Activated CD8-positive, alpha-beta memory T cell treated with anti-CD3 and anti-CD28 coated beads for 36 hours (primary cell): ENCODE results near the gene RGS10. TPM values are rescaled to one million over a fixed set of nuclear protein-coding genes. Genes with fewer than 3 reads are reported as not detected.

ENCODE experiments used
- CTCF ChIA-PET: fragments of 350-600 bp; sonication (Branson Sonifier 250); formaldehyde crosslinking; loops from one replicate; lab custom pipeline; 2021; ENCODE audit warnings: antibody characterized with exemption; lab: Charles Lee
- POLR2A ChIA-PET: fragments of 350-600 bp; sonication (Branson Sonifier 250); formaldehyde crosslinking; loops from one replicate; lab custom pipeline; 2021; ENCODE audit warnings: antibody characterized with exemption; lab: Charles Lee
- total RNA-seq, 2 experiments: library from RNA; stranded (reverse); gene quantifications; one replicate each; pipeline ENCODE4 v1.2.3, GENCODE V29; 2021

Gene RGS10
- total RNA-seq, 2 experiments from 2014 or later, result 150 to 152 TPM

- CTCF ChIA-PET, result interaction anchor here (0.5 to 1.3 kb wide), 3 partner anchors 18 to 120 kb away, joined by 4 read pairs; partner anchors contain the start of gene RGS10
- POLR2A ChIA-PET, result no interaction called here
Observed at GRCh38 chr10:119525116-119525515, 17.4 kb downstream of the RGS10 start.

GRCh38 chr10:119524720-119525070, 17.8 kb downstream of the RGS10 start:
- POLR2A ChIA-PET, result no interaction called here
- CTCF ChIA-PET, result interaction anchor here (0.5 to 1.3 kb wide), 3 partner anchors 18 to 119 kb away, joined by 4 read pairs; partner anchors contain the start of gene RGS10

- ChIA-PET CTCF (interaction anchor here (0.5 to 1.3 kb wide), 3 partner anchors 13 to 43 kb away, joined by 3 to 4 read pairs (median 4); partner anchors contain the start of gene RGS10), POLR2A (no interaction called here)
Observed at GRCh38 chr10:119523895-119524719, 18.4 kb downstream of the RGS10 start.

GRCh38 chr10:119522747-119523426, 19.6 kb downstream of the RGS10 start:
- POLR2A ChIA-PET, result no interaction called here
- CTCF ChIA-PET, result interaction anchor here (0.7 kb wide), 1 partner anchor 90 kb away, joined by 3 read pairs; no protein-coding TSS in a partner anchor

GRCh38 chr10:119521443-119522204, 20.9 kb downstream of the RGS10 start:
- CTCF ChIA-PET, result no interaction called here
- POLR2A ChIA-PET, result no interaction called here

- CTCF ChIA-PET, result interaction anchor here (0.6 kb wide), 1 partner anchor 14 kb away, joined by 4 read pairs; no protein-coding TSS in a partner anchor
- POLR2A ChIA-PET, result no interaction called here
Observed at GRCh38 chr10:119520283-119520682, 22.2 kb downstream of the RGS10 start.

- CTCF ChIA-PET, result interaction anchor here (0.8 to 1.7 kb wide), 3 partner anchors 24 to 209 kb away, joined by 3 to 7 read pairs (median 3); partner anchors contain the start of gene RGS10
- POLR2A ChIA-PET, result interaction anchor here (3.7 kb wide), 1 partner anchor 24 kb away, joined by 18 read pairs; the partner anchor contains the start of gene RGS10
Observed at GRCh38 chr10:119518936-119519335, 23.6 kb downstream of the RGS10 start.

GRCh38 chr10:119518176-119518575, 24.3 kb downstream of the RGS10 start:
- POLR2A ChIA-PET, result interaction anchor here (0.6 to 3.7 kb wide), 3 partner anchors 18 to 77 kb away, joined by 3 to 18 read pairs (median 7); partner anchors contain the start of gene RGS10
- CTCF ChIA-PET, result interaction anchor here (0.7 to 1.7 kb wide), 7 partner anchors 9 to 209 kb away, joined by 3 to 7 read pairs (median 5); partner anchors contain the start of genes INPP5F and RGS10

- POLR2A ChIA-PET, result interaction anchor here (0.5 to 3.7 kb wide), 4 partner anchors 17 to 313 kb away, joined by 3 to 18 read pairs (median 5); partner anchors contain the start of gene RGS10
- CTCF ChIA-PET, result interaction anchor here (0.7 to 1.7 kb wide), 8 partner anchors 8 to 208 kb away, joined by 3 to 7 read pairs (median 4); partner anchors contain the start of genes INPP5F and RGS10
Observed at GRCh38 chr10:119517235-119518141, 25.0 kb downstream of the RGS10 start.

GRCh38 chr10:119516381-119517234, 25.9 kb downstream of the RGS10 start:
- POLR2A ChIA-PET, result interaction anchor here (1.0 to 3.7 kb wide), 2 partner anchors 14 to 26 kb away, joined by 3 to 18 read pairs; partner anchors contain the start of gene RGS10
- CTCF ChIA-PET, result interaction anchor here (0.8 to 1.7 kb wide), 5 partner anchors 16 to 27 kb away, joined by 3 to 6 read pairs (median 3); no protein-coding TSS in a partner anchor

GRCh38 chr10:119515511-119516045, 26.9 kb downstream of the RGS10 start:
- ChIA-PET POLR2A (interaction anchor here (3.7 kb wide), 1 partner anchor 27 kb away, joined by 18 read pairs; the partner anchor contains the start of gene RGS10), CTCF (no interaction called here)

- POLR2A ChIA-PET, result no interaction called here
Observed at GRCh38 chr10:119514819-119515218, 27.7 kb downstream of the RGS10 start.

GRCh38 chr10:119511828-119512515, 30.5 kb downstream of the RGS10 start:
- POLR2A ChIA-PET, result interaction anchor here (0.5 kb wide), 1 partner anchor 128 kb away, joined by 3 read pairs; no protein-coding TSS in a partner anchor

More at GRCh38 chr10:119514819-119515218, 27.7 kb downstream of the RGS10 start:
- CTCF ChIA-PET, result no interaction called here

GRCh38 chr10:119509909-119510451, 32.5 kb downstream of the RGS10 start:
- ChIA-PET CTCF (interaction anchor here (0.8 to 1.5 kb wide), 2 partner anchors 8 to 16 kb away, joined by 3 to 5 read pairs; no protein-coding TSS in a partner anchor), POLR2A (no interaction called here)

More at GRCh38 chr10:119511828-119512515, 30.5 kb downstream of the RGS10 start:
- CTCF ChIA-PET, result no interaction called here

GRCh38 chr10:119507115-119507514, 35.4 kb downstream of the RGS10 start:
- POLR2A ChIA-PET, result no interaction called here
- CTCF ChIA-PET, result no interaction called here
